NAMALWA (cell line): ENCODE measurements around the gene TP53BP1.
"Not testable (repeated sequence)": the region's sequence is repeated elsewhere in the genome, so short reads cannot be mapped to it uniquely, and the experiment has no call there.

Experiments
- DNase-seq: peaks from one replicate; pipeline ENCODE4 v3.0.0-alpha.2; 2015; ENCODE audit warnings: low spot score

The TP53BP1 gene

DNA sequence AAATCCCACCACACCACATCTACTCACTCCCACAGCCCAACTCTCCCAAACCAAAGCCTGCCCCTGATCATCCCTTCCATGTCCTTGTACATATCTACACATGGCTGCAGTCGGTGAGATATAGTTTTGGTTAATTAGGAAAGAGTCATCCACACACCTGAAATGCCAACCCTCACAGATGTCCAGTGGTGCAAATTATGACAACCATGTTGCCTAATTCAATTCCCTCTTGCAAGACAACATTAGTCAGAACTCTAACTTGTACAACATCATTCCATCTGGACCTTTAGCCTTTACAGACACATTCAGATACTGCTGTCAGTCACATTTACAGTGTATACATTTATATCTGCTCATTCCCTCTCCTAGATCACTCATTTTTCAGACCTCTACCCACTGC lies 80.9 kb downstream of the TP53BP1 start:
- DNase-seq: no peak

DNA sequence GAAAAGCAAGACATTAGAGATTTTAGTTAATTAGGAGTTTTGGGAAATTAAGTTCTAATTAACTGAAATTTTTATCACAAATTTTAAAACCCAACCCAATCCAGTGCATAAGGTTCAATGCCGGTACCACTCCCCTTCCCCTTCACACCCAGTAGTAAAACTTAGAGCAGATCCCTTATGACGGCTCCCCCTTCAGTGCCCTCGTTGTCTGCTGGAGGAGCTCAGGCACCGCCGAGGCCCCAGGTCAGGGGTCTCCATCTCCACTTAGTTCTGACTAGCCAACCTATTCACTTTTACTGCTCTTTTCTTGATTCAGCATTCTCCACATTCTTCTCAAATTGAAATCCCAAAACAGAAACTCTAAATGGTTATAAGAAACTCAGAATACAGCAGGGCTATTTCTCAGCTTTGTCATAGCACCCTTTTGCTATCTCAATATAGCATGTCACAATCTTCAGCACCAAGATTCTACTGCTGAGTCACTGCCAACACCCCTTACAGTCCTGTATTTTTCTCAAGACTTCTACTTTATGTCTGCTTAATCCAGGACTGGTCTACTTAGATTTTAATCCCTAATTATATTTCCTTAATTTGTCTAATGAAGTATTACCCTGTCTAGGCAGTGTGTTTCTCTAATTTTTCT lies 82.3 kb downstream of the TP53BP1 start:
- no peak for DNase-seq

DNA sequence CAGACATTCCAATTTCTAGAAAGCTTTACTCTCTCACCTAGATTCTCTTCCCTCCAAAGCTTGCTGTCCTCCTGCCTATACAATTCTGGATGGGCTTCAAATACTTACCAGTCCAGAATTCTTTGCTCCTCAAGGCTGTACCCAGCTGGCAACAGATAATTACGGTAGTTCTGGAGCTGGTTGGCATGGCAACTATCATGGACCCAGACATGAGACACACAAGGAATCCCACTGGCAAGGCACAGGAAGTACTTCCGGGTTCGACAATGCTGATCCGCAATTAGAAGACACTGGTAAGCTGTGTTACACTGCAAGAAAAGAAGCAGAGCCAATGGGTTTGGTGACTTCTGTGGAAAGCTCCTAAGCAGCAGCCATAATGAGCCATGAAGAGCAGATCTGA lies 84.2 kb downstream of the TP53BP1 start:
- DNase-seq: no peak

DNA sequence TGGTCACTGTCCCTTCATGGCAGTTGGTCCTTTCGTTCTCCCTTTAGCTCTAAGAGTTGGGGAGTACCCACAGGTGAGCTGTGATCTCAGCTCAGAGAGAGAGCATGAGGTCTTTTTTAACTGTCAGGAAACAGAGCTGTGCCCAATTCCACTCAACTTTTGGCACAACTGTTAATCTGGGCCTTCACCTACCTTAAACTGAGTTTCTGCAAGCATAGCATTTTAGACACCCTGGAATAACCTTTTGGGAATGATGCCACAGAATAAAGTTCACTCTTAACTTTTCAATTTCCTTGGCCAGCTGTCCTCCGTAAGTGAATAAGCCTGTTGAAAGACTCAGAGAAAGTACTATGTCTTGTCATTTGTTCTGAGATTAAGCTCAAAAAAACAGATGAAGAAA lies 86.1 kb downstream of the TP53BP1 start:
- DNase-seq: no peak

DNA sequence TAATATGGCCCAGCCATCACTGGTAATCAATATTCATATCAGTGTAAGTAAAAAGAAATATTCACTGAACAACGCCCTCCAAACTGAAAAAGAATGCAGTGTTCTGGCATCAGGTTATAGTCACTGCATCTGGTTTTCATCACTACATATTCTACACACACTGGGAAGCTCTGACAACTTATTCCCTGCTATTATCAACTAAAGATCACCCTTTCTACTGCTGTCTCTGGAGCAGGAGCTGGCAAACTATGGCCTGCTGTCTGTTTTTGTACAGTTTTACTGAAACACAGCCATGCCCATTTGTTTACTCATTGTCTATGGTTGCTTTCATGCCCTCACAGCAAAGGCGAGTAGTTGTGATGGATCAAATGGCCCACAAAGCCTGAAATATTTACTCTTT lies 86.8 kb downstream of the TP53BP1 start:
- DNase-seq: no peak

DNA sequence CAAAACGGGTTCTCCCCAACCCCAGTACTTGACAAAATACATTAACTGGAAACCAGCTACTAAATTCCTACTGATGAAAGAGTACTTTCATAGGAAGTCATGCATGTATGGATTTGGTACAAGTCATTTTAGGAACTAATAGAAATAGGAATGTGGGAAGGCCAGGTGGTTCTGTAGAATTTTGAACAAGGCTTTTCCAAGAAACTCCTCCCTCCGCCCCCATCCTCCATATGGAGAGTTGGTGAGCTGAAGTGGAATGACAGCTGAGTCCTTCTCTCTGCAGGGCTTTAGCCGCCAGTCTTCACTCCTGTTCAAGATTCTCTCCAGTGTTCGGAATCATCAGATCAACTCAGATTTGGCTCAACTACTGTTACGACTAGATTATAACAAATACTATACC lies 88.8 kb downstream of the TP53BP1 start:
- DNase-seq: no peak

DNA sequence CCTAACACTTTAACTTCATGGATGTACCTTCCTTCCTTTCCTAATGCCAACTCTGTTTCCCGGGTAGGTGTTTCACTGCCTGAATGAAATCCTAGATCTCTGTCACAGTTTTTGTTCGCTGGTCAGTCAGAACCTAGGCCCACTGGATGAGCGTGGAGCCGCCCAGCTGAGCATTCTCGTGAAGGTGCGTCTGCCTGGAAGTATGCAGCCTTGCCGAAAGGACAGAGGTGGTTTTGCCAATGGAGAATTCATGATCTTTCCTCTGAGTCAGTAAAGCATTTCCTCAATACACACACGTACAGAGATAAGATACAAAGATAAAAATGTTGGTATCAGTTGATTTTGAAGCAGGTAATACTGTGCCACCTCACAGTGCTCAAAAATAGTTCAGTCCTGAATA lies 89.3 kb downstream of the TP53BP1 start:
- DNase-seq: no peak

DNA sequence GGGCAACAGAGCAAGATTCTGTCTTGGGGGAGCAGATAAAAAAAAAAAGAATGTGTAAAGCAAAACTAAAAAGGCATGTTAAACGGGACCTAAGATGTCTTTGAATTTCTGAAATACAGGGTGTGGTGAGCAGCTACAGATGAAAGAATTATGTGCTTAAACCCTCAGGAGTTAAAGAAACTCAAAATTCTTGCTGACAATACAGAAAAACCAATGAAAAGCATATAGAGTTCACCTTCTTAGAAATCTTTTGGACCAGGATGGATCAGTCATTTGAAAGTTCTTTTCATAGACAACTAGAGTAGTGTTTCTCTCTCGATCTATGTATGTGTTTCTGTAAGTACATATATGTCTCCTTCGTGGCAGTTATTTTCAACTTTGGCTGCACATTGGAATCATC lies 90.7 kb downstream of the TP53BP1 start:
- no peak for DNase-seq

DNA sequence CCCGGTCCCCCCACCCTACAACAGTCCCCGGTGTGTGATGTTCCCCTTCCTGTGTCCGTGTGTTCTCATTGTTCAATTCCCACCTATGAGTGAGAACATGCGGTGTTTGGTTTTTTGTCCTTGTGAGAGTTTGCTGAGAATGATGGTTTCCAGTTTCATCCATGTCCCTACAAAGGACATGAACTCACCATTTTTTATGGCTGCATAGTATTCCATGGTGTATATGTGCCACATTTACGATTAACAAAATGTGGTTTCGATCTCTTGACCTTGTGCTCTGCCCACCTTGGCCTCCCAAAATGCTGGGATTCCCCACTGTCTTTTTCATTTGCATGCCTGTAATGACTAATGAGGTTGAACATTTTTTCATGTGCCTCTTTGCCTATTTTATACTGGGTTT lies 99.4 kb downstream of the TP53BP1 start:
- not testable (repeated sequence) for DNase-seq

DNA sequence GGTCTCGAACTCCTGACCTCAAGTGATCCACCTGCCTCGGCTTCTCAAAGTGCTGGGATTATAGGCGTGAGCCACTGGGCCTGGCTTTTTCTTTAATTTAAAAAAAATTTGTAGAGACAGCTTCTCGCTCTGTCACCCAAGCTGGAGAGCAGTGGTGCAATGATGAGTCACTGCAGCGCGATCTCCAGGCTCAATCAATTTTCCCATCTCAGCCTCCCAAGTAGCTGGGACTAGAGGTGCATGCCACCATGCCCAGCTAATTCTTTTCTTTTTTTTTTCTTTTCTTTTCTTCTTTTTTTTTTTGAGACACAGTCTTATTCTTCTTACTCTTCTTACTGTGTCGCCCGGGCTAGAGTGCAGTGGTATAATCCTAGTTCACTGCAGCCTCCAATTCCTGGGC lies 102.2 kb downstream of the TP53BP1 start:
- no peak for DNase-seq

DNA sequence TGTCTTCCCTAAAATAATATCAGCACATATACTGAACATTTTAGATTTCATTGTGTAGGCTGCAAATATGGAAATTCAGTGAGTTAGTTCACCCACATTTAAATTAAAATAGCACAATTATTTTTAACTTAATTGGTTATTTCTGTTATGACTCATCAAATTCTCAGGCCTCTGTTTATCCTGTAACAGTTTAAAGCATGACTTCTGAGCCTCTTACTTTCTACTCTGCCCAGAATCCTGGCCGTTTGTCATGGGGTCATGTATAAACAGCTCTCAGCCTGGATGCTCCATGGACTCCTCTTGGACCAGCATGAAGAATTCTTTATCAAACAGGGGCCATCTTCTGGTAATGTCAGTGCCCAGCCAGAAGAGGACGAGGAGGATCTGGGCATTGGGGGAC lies 109.9 kb downstream of the TP53BP1 start:
- no peak for DNase-seq

DNA sequence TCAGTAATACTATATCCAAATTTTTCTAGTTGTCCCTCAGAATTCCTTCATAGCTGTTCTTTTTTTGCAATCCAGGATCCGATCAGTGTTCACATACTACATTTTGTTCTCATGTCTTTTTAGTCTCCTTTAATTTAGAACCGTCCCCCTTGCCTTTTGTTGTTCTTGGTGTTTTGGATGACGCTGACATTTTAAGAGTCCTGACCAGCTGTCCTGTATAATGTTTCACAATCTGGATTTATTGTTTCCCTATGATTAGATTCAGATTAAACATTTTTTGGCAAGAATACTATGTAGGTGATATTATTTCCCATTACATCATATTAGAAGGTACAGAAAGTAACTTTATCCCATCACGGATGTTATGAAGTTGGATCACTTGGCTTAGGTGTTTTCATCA lies 110.6 kb downstream of the TP53BP1 start:
- no peak for DNase-seq

DNA sequence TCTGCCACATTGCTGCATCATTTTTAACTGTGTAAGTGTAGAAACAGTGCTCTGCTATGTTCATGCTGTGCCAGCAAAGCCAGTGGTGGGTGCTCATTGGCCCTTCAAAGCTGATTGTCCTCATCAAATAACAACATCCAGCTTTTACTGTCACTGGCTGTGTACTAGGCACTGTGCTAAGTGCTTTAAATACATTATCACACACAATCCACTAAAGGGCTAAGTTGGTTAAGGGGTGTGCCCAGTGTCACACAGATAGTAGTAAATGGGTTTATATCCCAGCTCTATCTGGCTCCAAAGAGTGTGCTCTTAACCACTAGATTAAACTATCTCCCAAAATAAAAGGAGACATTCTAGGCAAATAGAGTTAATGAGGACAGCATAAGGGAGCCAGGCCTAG lies 114.4 kb downstream of the TP53BP1 start:
- DNase-seq: no peak

DNA sequence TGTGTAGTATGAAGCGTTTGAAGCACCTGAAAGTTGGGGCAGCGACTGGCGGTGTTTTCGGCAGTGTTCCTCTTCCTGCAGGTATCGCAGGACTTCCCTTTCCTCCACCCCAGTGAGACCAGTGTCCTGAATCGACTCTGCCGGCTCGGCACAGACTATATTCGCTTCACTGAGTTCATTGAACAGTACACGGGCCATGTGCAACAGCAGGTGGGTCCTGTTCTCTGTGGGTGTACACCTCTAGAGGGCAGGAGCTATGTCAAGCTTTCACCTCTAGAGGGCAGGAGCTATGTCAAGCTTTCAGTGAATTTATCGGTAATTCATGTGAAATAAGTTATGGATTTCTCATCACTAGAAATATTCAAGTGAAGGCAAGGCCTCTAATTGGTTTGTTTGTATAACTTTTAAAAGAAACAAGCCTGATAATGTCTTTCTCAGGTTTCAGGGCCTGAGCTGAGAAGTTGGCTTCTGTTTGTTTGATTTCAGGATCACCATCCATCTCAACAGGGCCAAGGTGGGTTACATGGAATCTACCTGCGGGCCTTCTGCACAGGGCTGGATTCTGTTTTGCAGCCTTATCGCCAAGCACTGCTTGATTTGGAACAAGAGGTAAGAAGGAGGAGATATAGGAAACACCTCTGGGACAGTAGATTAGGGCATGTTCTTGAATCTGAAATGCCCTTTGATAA lies 116.8 kb downstream of the TP53BP1 start:
- DNase-seq: peak; percentile 82

DNA sequence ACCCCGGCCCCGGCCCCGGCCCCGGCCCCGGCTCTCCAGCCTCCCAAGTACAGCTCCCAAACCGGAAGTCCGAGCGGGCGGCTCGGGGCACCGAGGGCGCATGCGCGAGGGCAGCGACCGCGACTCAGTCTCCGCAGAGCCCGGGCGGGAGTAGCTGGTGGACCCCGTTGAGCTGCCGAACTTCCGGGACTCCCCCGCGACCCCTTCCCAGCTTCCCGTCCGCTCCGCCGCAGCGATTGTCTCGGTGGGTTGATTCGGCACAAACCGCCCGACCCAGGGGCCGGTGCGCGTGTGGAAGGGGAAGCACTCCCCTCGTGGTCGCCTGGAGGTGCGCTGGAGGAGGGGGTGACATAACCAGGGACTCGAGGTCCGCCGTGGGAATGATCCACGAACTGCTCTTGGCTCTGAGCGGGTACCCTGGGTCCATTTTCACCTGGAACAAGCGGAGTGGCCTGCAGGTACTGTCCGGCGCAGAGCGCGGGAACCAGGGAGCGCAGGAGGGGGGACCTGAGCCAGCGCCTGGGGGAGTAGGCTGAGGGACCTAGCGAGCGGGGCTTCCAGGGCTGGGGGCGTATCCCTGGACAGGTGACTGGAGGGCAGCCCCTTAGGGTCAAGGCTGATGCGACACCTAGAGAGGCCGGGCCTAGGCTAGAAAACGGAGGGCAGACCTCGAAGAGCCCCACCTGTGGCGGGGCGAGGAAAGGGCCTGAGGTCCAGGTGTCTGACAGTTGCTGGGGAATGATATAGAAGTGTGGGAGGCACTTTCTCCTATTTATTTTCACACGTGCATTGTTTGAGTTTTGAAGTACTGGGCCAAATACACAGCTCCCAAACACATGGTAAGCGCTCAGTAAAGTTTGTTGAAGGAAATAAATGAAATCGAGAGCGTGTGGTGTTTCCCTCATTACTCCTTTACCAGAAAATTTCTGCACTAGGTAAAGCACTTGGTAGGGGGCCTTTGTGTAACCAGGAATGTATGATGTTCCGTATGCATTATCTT lies 121.7 kb downstream of the TP53BP1 start, which contains the start of the genes TUBGCP4 and ZSCAN29:
TUBGCP4 (plus strand) TSS at position 127 of the 1,000 bp plus-strand sequence; CDS start at position 381, 254 bp downstream.
ZSCAN29 (minus strand) TSS at position 69 of the 1,000 bp plus-strand sequence. CDS start 1,130 bp downstream, outside the sequence.
- DNase-seq: peak; percentile 87

DNA sequence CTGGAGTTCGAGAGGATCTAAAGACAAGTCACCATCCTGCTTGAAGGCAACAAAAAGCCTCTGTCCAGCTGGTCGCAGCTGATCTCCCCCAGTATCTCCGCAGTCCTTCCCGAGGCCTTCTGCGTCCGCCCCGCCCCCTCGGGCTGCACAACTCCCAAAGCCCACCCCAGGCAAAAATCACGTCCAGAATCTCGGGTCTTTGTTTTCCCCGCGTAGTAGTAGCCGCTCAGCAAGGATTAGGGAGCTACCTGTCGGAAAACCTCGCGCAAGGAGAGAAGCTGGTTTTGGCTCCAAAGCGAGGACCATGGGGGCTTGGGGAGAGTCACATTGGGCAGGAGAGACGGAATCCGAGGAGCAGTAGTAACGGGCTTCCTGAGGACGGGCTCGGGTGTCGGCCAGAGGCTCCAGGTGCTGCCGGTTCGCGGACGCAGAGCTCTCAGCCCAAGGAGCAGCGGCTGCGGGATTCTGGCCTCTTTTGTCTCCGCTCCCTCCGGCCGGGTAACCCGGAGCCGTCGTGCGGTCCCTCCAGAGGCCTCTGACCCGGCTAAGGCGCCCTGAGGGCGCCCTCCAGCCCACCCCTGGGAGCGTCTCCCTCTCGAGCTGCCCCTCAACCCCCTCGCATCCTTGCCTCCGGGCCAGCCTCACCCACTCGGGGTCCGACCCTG lies 122.5 kb downstream of the TP53BP1 start:
- DNase-seq: no peak

DNA sequence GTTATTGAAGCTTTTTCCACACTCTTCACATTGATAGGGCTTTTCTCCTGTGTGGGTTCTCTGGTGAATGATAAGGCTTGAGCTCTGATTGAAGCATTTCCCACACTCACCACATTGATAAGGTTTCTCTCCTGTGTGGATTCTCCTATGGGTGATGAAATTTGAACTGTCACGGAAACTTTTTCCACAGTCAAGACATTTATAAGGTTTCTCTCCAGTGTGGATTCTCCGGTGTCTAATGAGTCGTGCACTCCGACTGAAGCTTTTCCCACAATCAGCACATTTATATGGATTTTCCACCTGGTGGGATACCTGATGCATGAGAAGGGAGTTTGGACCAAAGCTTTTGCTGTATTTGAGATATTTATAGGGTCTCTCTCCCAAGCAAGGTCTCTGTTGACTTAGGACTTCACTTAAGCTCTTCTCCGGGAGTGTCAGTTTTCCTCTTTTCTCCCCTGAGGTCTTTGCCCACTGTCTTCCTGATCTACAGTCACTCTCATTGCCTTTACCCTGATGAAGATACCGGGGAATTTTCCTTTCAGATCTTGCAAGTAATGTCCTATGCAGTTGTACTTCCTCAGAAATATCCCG lies 131.5 kb downstream of the TP53BP1 start:
- DNase-seq: no peak

DNA sequence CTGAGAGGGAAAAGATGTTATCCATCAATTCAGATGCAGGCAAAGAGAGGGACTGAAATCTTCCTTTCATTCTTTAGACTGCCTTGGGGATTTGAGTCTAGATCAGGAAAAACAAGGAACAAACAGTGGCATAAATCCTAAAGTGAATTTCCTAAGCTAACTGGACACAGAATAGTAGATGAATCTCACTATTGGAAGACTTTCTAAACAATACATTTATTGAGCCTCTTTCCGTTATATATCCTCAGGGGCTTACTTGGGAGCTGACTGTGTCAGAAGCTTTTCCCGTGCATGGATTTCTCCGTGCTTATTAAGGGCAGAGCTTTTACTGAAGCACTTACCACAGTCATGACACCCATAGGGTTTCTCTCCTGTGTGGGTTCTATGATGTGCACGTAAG lies 132.1 kb downstream of the TP53BP1 start:
- no peak for DNase-seq
